NCI-H2107 treated with DMSO at 0.1 percent for 48 hours (cell line): ENCODE results near the gene GARIN3.

Experiments used
- DNase-seq: peaks from one replicate; lab custom pipeline; 2025; ENCODE audit not compliant: unreplicated experiment; lab: John Stamatoyannopoulos, UW

Gene GARIN3

GRCh38 chr5:157148734-157149615 lies 17.1 kb downstream of the GARIN3 start:
- DNase-seq, result peak; percentile 20

- DNase-seq, result peak; percentile 81
Observed at GRCh38 chr5:157143127-157143971, 22.7 kb downstream of the GARIN3 start.

GRCh38 chr5:157142317-157143126 lies 23.5 kb downstream of the GARIN3 start, which contains the start of gene MED7:
TSS of gene MED7 (minus strand) at chr5:157142865. CDS start at chr5:157139431, 3,434 bp downstream.
- DNase-seq, result peak; percentile 93

GRCh38 chr5:157137691-157138090 lies 28.4 kb downstream of the GARIN3 start:
- DNase-seq, result no peak

GRCh38 chr5:157132281-157132612 lies 33.8 kb downstream of the GARIN3 start:
- DNase-seq, result no peak

GRCh38 chr5:157130925-157131324 lies 35.1 kb downstream of the GARIN3 start:
- DNase-seq, result no peak

GRCh38 chr5:157121709-157122108 lies 44.4 kb downstream of the GARIN3 start:
- DNase-seq, result no peak

- DNase-seq, result no peak
Observed at GRCh38 chr5:157120102-157120501, 46.0 kb downstream of the GARIN3 start.

- DNase-seq, result no peak
Observed at GRCh38 chr5:157116483-157116954, 49.5 kb downstream of the GARIN3 start.

- no peak for DNase-seq
Observed at GRCh38 chr5:157115502-157115901, 50.6 kb downstream of the GARIN3 start.

GRCh38 chr5:157115012-157115411 lies 51.1 kb downstream of the GARIN3 start:
- DNase-seq, result no peak

GRCh38 chr5:157113002-157113401 lies 53.1 kb downstream of the GARIN3 start:
- no peak for DNase-seq
